HepG2 (cell line): ENCODE results near the gene RAC3. TPM values are rescaled to one million over a fixed set of nuclear protein-coding genes. Genes with fewer than 3 reads are reported as not detected.
A peak's percentile ranks its signal among the peaks of the same experiment; 100 is the strongest.

Source experiments
- CBX2 ChIP-seq, 2 experiments: fragments of 200-600 bp in 1 of 2; sonication (generic); formaldehyde crosslinking in 1 of 2; IDR thresholded peaks; 2 replicates each; pipeline versions ENCODE4 v1.7.0 to v1.8.1; 2018 to 2022; ENCODE audit warnings: low read depth in 2 of 2, low read length in 1 of 2, mild to moderate bottlenecking in 1 of 2, missing genetic modification reagents in 1 of 2
- HOXD1 ChIP-seq: sonication (generic); formaldehyde crosslinking; IDR thresholded peaks from 2 replicates; pipeline ENCODE4 v1.5.0; 2020; ENCODE audit warnings: missing genetic modification reagents
- KLF16 ChIP-seq, 2 experiments: sonication (generic) in 1 of 2; formaldehyde crosslinking in 1 of 2; IDR thresholded peaks; 2 replicates each; pipeline versions ENCODE4 v1.6.1 to v1.8.0; 2016 to 2023; ENCODE audit warnings: missing genetic modification reagents in 2 of 2, missing compliant biosample characterization in 1 of 2
- MED8 ChIP-seq: sonication (generic); formaldehyde crosslinking; IDR thresholded peaks from 2 replicates; pipeline ENCODE4 v1.8.1; 2023; ENCODE audit warnings: mild to moderate bottlenecking, missing genetic modification reagents; ENCODE audit not compliant: insufficient replicate concordance
- SNAPC2 ChIP-seq: sonication (generic); formaldehyde crosslinking; IDR thresholded peaks from 2 replicates; pipeline ENCODE4 v1.8.1; 2022; ENCODE audit warnings: mild to moderate bottlenecking, missing genetic modification reagents
- SPEN ChIP-seq: sonication (generic); formaldehyde crosslinking; IDR thresholded peaks from 2 replicates; pipeline ENCODE4 v1.5.1; 2020; ENCODE audit warnings: low read depth, mild to moderate bottlenecking, missing genetic modification reagents
- ZBTB42 ChIP-seq: sonication (generic); formaldehyde crosslinking; IDR thresholded peaks from 2 replicates; pipeline ENCODE4 v1.5.0; 2020; ENCODE audit warnings: mild to moderate bottlenecking, missing genetic modification reagents
- ZNF331 ChIP-seq: sonication (generic); formaldehyde crosslinking; IDR thresholded peaks from 2 replicates; pipeline ENCODE4 v1.4.0; 2020; ENCODE audit warnings: missing genetic modification reagents
- ZNF75D ChIP-seq: sonication (generic); formaldehyde crosslinking; IDR thresholded peaks from 2 replicates; pipeline ENCODE4 v1.8.1; 2023; ENCODE audit warnings: missing genetic modification reagents, mild to moderate bottlenecking, borderline replicate concordance
- polyA plus RNA-seq, 8 experiments: library from polyadenylated mRNA; depleted of rRNA in 3 of 8; stranded (reverse) in 7 of 8; unstranded in 1 of 8; fragments of >200 nt; fragmentation: Illumina TruSeq in 4 of 8; extraction: Trizol in 4 of 8; gene quantifications; 2 replicates each; pipeline versions ENCODE4 v1.2.1 to v1.2.3, GENCODE V29; 2011 to 2016; ENCODE audit warnings: low read depth in 4 of 8, missing spikeins in 1 of 8, mixed read lengths in 1 of 8; ENCODE audit not compliant: insufficient read depth in 1 of 8
- total RNA-seq, 5 experiments: library from RNA; depleted of rRNA; stranded (reverse); fragments of >200 nt; fragmentation: Illumina TruSeq; extraction: Trizol; gene quantifications; 2 replicates each; pipeline ENCODE4 v1.2.3, GENCODE V29; 2016; ENCODE audit warnings: low read depth in 1 of 5
- TF ChIP-seq, protein P1 (sequence below): sonication (generic); formaldehyde crosslinking; conservative IDR thresholded peaks from 2 replicates; pipeline ENCODE4 v1.4.0; 2020; ENCODE audit warnings: mild to moderate bottlenecking, missing genetic modification reagents, moderate library complexity
- TF ChIP-seq, protein P2 (sequence below): sonication (generic); formaldehyde crosslinking; IDR thresholded peaks from 2 replicates; pipeline ENCODE4 v1.4.0; 2020; ENCODE audit warnings: mild to moderate bottlenecking, missing genetic modification reagents
- TF ChIP-seq, protein P3 (sequence below): sonication (generic); formaldehyde crosslinking; IDR thresholded peaks from 2 replicates; pipeline ENCODE4 v1.4.0; 2020; ENCODE audit warnings: missing genetic modification reagents

RAC3 gene
- total and polyA plus RNA-seq, 2 of the 13 experiments (the other 11 are each of a cell fraction or from before 2014, with no cell fraction given), result 10.5 to 21.3 TPM

DNA sequence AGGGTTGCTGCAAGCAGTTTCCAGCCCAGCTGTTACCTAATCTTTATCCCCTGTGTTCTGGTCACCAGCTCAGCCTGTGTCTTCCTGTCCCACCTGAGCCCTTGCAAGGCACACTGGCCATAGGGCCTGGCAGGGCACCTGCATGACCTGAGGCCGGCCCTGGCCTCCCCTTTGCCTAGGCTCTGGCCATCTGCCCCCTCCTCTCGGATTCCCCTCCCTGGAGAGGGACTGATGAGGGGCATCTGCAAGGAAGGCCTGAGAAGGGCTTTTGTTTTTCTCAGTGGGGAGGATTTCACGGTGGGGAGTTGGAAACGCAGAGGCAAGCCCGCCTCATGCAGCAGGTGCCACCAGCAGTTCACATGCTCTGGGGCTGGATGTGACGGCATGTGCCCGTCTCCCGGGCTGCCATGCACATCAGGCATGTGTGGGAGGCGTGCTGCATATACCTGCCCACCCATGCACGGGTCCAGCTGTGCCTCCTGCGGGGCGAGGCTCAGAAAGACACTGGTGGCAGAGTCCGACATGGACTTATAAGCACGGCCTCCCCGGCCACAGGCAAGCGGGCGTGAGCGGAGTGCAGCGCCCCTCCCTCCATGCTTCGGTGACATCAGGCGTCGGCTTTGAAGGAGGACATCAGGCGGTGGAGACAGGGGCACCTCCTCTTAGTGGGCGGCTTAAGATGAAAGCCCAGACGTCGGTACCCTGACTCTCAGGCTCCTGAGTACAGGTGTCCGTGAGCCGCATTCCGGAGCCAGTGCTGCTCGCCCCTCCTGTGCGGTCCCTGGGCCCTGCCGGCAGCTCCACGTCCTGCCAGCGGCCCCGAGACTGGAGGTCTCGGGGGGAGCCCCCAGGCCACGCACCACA, 37.5 kb upstream of the RAC3 start (continued):
- TF ChIP-seq, protein P1, sequence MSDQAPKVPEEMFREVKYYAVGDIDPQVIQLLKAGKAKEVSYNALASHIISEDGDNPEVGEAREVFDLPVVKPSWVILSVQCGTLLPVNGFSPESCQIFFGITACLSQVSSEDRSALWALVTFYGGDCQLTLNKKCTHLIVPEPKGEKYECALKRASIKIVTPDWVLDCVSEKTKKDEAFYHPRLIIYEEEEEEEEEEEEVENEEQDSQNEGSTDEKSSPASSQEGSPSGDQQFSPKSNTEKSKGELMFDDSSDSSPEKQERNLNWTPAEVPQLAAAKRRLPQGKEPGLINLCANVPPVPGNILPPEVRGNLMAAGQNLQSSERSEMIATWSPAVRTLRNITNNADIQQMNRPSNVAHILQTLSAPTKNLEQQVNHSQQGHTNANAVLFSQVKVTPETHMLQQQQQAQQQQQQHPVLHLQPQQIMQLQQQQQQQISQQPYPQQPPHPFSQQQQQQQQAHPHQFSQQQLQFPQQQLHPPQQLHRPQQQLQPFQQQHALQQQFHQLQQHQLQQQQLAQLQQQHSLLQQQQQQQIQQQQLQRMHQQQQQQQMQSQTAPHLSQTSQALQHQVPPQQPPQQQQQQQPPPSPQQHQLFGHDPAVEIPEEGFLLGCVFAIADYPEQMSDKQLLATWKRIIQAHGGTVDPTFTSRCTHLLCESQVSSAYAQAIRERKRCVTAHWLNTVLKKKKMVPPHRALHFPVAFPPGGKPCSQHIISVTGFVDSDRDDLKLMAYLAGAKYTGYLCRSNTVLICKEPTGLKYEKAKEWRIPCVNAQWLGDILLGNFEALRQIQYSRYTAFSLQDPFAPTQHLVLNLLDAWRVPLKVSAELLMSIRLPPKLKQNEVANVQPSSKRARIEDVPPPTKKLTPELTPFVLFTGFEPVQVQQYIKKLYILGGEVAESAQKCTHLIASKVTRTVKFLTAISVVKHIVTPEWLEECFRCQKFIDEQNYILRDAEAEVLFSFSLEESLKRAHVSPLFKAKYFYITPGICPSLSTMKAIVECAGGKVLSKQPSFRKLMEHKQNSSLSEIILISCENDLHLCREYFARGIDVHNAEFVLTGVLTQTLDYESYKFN (CRISPR knock-in tag), result no peak
- peak; percentile 77; the same call in 1 of the 2 replicates for TF ChIP-seq ZNF75D (CRISPR knock-in tag)
- TF ChIP-seq HOXD1 (CRISPR knock-in tag), result peak; percentile 9; the same call in 1 of the 2 replicates
- TF ChIP-seq SPEN (CRISPR knock-in tag), result peak; percentile 77
- TF ChIP-seq, protein P2, sequence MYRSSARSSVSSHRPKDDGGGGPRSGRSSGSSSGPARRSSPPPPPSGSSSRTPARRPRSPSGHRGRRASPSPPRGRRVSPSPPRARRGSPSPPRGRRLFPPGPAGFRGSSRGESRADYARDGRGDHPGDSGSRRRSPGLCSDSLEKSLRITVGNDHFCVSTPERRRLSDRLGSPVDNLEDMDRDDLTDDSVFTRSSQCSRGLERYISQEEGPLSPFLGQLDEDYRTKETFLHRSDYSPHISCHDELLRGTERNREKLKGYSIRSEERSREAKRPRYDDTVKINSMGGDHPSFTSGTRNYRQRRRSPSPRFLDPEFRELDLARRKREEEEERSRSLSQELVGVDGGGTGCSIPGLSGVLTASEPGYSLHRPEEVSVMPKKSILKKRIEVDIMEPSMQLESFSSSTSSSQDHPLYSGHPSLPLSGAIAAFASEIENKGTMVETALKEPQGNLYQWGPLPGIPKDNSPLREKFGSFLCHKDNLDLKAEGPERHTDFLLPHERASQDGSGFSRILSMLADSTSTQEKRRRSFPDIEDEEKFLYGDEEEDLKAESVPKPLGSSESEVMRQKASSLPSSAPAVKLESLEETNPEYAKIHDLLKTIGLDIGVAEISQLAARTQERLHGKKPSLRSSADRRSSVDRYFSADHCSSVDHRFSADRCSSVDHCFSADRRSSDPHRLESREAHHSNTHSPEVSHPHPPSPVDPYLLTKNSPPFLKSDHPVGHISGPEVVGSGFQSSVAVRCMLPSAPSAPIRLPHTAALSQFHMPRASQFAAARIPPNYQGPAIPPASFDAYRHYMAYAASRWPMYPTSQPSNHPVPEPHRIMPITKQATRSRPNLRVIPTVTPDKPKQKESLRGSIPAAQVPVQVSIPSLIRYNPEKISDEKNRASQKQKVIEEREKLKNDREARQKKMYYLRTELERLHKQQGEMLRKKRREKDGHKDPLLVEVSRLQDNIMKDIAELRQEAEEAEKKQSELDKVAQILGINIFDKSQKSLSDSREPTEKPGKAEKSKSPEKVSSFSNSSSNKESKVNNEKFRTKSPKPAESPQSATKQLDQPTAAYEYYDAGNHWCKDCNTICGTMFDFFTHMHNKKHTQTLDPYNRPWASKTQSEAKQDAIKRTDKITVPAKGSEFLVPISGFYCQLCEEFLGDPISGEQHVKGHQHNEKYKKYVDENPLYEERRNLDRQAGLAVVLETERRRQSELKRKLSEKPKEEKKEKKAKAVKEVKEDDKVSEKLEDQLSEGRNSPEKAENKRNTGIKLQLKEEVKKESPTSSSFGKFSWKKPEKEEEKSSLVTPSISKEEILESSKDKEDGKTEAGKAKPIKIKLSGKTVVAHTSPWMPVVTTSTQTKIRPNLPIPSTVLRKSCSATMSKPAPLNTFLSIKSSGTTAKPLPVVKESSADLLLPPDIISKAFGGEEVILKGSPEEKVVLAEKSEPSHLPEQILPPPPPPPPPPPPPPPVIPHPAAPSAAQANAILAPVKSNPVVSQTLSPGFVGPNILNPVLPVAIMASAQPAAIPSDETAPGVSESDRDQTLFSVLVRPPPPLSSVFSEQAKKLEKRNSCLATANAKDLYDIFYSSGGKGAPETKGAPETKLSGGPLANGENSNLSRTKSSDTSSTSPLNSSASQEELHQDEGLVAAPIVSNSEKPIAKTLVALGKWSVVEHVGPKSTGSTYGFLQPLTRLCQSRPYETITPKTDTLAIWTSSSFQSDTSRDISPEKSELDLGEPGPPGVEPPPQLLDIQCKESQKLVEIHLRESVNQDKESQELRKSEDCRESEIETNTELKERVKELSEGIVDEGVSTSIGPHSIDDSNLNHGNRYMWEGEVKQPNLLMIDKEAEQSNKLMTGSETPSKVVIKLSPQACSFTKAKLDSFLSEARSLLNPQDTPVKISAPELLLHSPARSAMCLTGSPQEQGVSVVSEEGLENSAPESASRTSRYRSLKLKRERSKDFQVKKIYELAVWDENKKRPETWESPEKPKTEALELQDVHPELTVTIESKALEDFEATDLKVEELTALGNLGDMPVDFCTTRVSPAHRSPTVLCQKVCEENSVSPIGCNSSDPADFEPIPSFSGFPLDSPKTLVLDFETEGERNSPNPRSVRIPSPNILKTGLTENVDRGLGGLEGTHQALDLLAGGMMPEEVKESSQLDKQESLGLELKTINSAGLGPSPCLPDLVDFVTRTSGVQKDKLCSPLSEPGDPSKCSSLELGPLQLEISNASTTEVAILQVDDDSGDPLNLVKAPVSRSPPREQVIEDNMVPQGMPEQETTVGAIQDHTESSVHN, result peak; percentile 54
- TF ChIP-seq, protein P3, sequence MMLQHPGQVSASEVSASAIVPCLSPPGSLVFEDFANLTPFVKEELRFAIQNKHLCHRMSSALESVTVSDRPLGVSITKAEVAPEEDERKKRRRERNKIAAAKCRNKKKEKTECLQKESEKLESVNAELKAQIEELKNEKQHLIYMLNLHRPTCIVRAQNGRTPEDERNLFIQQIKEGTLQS, result peak; percentile 6; the same call in 1 of the 2 replicates
- 0 out of 2 replicates have a peak, but pooled peaks have one; percentile 44 for TF ChIP-seq ZNF331 (CRISPR knock-in tag)
- TF ChIP-seq KLF16 (CRISPR knock-in tag; IDR thresholded peaks at IDR 0.05), result peak in 1 of 2 experiments; percentile 13; a peak in 1 of 4 replicates
- TF ChIP-seq MED8 (CRISPR knock-in tag), result peak; percentile 93
- 0 out of 2 replicates have a peak, but pooled peaks have one; percentile 77 for TF ChIP-seq ZBTB42 (CRISPR knock-in tag)
- TF ChIP-seq SNAPC2 (CRISPR knock-in tag), result peak; percentile 93
- no peak for TF ChIP-seq CBX2 (IDR thresholded peaks at IDR 0.05; ENCODE audit: low read depth, low read length)
- 0 out of 2 replicates have a peak, but pooled peaks have one; percentile 62 for TF ChIP-seq CBX2 (CRISPR knock-in tag; IDR thresholded peaks at IDR 0.05; ENCODE audit: low read depth)
